Retinal pigment epithelial cell (primary cell): Measurements from ENCODE around the gene CENPT.

Experiments used
- DNase-seq: peaks from one replicate; pipeline ENCODE4 v3.0.0-alpha.2; 2010; ENCODE audit warnings: low read depth
- H3K4me3 ChIP-seq: 2 replicates; pipeline ENCODE4 v1.5.1; 2011; ENCODE audit warnings: mild to moderate bottlenecking, low read length, control low read depth, moderate library complexity
- TF ChIP-seq, protein P1 (sequence below): conservative IDR thresholded peaks from 2 replicates; pipeline ENCODE4 v1.5.1; 2011; ENCODE audit warnings: low read depth, low read length, control low read depth, inconsistent platforms

The CENPT gene

DNA sequence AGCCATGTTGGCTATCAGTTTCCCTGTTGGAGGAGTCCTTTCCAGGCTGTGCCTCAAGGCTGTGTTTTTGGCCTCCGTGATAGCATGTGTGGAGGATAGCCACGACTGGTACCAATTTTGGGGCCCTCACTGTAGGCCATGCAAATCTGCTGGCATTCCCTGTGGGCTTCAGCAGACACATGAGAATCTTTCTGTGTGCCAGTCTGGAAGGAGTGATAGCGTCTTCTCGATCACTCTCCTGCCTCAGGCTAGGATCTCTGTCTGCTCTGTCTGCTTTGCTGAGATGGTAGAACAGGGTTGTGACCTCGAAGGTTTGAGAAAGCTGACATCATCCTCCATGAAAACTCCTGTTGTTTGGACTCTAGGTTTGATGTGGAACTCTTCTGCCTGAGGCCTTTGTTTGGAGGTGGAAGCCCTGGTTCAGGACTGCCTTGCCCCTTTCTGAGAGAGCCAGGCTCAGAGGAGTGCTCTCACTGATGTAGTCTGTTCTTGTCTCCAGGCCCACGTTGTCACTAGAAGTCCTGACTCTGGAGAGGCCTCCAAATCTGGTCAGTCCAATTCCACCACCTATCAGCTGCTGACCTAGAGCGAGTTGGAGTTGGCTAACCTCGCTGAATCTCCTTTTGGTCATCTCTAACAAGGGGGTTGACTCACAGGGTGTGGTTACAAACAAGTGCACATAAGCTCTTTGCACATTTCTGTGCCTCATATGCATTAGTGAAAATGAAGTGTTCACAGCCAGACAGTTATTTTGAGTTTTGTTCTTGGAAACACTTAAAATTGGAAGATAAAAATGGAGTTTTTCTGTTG is 13.3 kb upstream of the CENPT start:
- TF ChIP-seq, protein P1, sequence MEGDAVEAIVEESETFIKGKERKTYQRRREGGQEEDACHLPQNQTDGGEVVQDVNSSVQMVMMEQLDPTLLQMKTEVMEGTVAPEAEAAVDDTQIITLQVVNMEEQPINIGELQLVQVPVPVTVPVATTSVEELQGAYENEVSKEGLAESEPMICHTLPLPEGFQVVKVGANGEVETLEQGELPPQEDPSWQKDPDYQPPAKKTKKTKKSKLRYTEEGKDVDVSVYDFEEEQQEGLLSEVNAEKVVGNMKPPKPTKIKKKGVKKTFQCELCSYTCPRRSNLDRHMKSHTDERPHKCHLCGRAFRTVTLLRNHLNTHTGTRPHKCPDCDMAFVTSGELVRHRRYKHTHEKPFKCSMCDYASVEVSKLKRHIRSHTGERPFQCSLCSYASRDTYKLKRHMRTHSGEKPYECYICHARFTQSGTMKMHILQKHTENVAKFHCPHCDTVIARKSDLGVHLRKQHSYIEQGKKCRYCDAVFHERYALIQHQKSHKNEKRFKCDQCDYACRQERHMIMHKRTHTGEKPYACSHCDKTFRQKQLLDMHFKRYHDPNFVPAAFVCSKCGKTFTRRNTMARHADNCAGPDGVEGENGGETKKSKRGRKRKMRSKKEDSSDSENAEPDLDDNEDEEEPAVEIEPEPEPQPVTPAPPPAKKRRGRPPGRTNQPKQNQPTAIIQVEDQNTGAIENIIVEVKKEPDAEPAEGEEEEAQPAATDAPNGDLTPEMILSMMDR = no peak

DNA sequence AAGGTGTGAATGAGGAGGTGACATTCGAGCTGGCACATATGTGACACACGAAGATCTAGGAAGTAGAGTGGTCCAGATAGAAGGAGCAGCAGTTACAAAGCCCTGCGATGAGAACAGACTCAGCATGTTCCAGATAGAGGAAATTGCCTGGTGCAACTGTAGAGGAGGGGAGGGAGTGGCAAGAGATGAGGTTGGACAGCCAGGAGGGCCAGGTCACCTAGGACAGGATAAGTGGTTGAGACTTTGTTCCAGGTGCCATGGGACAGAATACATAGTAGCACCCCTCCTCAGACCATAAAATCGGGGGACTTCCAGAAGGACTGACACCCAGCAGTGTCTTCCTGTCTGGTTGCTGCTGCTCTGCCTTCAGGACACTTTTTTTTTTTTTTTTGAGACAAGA is 11.0 kb upstream of the CENPT start:
- no peak overlapping the region for H3K4me3 ChIP-seq
- no peak for DNase-seq
- TF ChIP-seq, protein P1 = no peak

More for the DNA sequence above, 13.3 kb upstream of the CENPT start:
- DNase-seq = no peak
- no peak overlapping the region for H3K4me3 ChIP-seq

DNA sequence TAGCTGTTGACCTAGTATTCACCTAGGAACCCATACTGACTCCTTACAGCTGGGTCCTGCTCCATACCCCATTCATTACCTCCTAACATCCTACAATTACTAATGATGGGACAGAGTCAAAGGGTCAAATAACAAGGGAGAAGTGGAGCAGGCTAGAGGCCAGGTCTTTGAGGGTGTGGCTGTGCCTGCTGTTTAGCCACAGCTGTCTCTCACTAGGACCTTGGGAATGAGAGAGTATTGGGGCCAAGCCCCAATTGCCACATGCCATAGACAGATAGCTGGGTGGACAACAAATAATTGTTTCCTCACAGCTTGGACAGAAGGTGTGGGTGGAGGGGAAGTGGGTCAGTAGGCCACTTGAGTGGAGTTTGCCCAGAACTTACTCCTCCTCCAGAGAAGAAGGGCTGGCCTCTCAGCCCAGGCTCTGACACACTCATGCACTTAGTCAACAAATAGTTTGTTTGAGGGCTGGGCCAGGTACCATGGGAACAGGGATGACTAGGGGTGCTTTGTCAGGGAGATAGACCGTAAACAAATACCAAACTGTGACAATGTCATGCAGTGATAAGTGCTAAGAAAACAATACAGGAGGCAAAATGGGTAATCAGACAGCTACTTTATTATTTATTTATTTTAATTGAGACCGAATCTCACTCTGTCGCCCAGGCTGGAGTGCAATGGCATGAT is 10.2 kb upstream of the CENPT start:
- TF ChIP-seq, protein P1 = no peak
- no peak overlapping the region for H3K4me3 ChIP-seq
- peak; percentile 64 for DNase-seq

DNA sequence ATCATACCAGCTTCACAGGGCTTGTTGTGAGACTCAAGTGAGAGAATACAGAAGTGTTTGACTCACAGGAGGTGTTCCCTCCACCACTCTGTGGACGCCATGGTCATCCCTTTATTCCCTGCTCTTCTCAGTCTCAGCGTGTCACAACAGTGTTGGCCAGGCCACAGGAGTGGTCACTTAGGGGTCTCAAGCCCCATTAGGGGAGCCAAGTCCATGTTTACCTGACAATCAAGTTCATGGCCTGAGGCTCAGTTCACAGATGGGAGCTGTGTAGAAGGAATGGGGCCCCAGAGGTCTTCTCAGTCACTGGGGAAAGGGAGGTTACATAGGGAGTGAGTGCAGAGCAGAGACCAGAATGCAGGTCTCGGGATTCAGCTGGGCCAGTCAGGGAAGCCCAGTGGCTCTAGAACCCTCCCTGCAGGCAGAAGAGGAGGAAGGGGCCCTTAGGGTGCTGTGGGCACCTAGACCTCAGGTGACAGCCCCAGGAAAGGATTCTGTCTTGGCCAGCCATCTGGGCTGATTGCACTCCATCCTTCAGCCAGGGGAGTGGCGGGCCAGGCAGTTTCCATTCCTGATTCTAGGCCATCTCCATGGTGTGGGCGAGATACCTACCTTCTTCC is 9.5 kb upstream of the CENPT start:
- TF ChIP-seq, protein P1 = no peak
- no peak overlapping the region for H3K4me3 ChIP-seq
- DNase-seq = no peak

DNA sequence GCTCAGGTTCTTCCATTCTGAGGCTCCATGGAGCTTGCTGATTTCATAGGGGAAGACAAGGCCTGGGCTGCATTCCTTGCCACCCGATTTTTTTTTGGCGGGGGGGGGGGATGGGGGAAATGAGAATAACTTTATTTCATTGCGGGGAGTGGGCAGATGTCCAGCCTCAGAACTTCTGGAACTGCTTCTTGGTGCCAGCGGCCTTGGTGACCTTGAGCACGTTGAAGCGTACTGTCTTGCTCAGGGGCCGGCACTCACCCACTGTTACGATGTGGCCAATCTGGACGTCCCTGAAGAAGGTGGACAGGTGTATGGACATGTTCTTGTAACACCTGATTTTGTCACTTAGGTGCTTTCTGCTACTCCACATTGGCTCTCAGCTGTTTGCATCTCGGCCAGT is 8.3 kb upstream of the CENPT start:
- TF ChIP-seq, protein P1 = no peak
- no peak overlapping the region for H3K4me3 ChIP-seq
- no peak for DNase-seq

DNA sequence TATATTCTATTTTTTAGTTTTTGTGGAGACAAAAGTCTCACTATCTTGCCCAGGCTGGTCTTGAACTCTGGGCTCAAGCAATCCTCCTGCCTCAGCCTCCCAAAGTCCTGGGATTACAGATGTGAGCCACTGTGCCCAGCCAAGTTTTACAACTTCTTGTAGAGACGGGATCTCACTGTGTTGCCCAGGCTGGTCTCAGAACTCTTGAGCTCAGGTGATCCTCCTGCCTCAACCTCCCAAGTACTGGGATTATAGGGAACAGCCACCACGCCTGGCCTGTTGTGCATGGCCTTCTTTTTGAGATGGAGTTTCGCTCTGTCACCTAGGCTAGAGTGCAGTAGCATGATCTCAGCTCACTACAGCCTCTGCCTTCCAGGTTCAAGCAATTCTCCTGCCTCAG is 6.2 kb upstream of the CENPT start:
- DNase-seq = no peak
- no peak overlapping the region for H3K4me3 ChIP-seq
- TF ChIP-seq, protein P1 = no peak
